Skin of body (tissue), 3 donors: ENCODE measurements around the gene ROBO1. TPM values are rescaled to one million over a fixed set of nuclear protein-coding genes. Genes with fewer than 3 reads are reported as not detected.

ENCODE experiments used
- DNase-seq: peaks from one replicate; lab custom pipeline; 2025; lab: John Stamatoyannopoulos, UW
- small RNA-seq: library from RNA; depleted of rRNA; stranded (forward); fragments of <200 nt; gene quantifications from one replicate; pipeline ENCODE3, GENCODE V24; 2014; ENCODE audit warnings: low replicate concordance
- total RNA-seq: library from RNA; depleted of rRNA; stranded (reverse); fragments of >200 nt; gene quantifications from one replicate; pipeline ENCODE4 v1.2.3, GENCODE V29; 2014

ROBO1 gene
- total RNA-seq, 1 donor from 2014 or later: 138 TPM

DNA sequence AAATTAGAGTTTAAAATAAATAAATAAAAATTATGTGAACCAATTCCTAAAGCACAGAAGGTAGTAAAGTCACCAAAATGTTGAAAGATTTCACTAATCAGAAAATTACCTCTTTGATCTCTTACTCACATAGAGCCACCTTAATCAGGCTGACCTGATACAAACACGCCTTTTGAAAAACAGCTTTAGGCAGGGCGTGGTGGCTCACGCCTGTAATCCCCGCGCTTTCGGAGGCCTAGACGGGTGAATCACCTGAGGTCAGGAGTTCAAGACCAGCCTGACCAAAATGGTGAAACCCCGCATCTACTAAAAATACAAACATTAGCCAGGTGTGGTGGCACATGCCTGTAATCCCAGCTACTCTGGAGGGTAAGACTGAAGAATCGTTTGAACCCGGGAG, 1197.3 kb downstream of the ROBO1 start:
- DNase-seq: no peak

DNA sequence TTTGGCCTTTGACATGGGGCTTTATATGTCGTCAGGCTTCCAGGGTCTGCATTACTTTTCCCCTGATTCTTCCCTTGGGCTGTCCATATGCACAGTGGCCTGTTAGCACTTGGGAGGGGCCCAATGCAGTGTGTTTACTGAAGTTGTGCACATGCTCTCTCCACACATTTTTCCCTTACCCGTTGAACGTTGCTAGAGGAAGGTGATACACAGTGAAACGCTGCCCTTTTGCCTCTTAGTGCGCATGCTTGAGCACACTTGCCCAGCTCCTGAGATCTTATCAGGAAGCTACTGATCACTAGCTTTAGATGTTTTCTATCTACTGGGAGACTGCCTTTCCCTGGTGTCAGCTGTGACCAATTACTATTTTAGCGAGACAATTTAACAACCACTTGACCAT, 1198.0 kb downstream of the ROBO1 start:
- DNase-seq: no peak

DNA sequence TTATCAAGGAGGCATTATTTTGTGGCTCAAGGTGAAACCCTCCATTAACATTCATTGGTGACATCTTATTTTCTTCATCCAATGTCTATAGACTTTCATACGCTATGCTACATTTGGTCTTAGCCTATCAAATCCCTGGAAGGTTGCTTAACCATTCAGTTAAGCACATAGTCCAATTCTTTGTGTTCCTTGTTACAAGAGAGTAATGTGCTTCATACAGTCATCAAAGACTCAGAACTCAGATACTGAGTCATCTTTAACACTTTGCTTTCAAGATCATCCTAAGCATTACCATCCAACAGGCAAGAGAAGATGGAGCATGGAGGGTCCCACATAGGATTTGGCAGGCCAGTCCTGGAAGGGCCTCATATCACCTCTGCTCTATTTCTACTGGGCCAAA, 1202.1 kb downstream of the ROBO1 start:
- DNase-seq: no peak

DNA sequence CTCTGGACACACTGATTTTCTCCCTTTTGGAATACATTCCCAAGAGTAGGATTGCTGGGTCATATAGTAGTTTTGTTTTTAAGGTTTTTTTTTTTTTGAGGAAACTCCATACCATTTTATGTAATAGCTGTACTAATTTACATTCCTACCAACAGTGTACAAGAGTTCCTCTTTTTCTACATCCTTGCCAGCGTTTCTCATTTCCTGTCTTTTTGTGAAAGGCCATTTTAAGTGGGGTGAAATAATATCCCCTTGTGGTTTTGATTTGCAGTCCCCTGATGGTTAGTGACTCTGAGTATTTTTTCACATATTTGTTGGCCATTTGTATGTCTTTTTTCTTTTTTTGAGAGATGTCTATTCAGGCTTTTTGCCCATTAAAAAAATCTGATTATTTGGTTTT, 1205.5 kb downstream of the ROBO1 start:
- no peak for DNase-seq

Small RNAs within 50 kb of the gene (small RNA-seq; reads per million reads assigned to genes)
- gene MIR3923 (not detected), gene RN7SL751P (not detected)
